Hematopoietic multipotent progenitor cell treated with erythropoietin and hydrocortisone succinate and interleukin-3 and kit ligand, for 8 days (in vitro differentiated cells): ENCODE measurements around the gene HSPA8.

Experiments used
- DNase-seq: peaks from one replicate; pipeline ENCODE4 v3.0.0-alpha.2; 2015

The HSPA8 gene

DNA sequence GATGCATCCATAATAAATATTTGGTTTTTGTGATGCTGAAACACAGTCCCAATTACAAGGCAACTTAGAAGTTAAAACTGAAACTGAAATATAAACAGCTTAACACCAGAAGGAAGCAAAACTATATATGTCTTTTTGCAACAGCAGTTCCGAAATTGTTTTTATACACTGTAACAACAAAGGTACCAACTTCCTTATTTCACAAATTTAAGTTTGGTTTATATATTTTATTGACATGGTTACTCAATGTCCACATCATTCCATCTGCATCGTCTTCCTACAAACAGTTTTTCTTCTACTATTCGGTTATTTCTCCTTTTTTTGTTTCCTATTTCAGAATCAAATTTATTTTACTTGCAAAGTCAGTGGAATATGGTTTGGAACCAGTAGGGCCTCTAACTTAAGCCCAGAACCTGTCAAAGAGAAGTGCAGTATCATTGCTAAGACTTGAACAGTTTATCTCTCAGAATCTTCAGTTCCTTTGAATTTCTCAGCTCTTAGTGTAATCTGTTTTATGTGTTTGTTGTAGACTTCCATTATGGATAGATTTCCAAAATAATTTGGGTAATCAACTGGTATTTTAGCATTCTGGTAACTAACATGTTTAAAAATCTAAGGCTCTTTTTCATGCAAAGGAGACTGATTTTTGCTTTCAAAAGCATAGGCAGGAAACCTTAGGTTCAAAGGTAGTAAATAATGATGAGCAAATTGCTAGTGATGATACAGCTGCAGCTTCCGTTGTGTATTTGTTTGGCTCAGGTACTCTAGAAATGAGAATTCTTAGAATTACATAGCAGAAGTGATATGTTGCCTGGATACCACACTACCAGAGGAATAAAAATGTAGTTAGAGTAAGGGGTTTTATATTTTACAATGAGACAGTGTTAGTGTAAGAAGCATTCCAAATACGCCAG, 8.2 kb upstream of the HSPA8 start:
- no peak for DNase-seq

GRCh38 chr11:123065621-123066020, 3.7 kb upstream of the HSPA8 start:
- no peak for DNase-seq

GRCh38 chr11:123063826-123064657, 2.1 kb upstream of the HSPA8 start:
- DNase-seq, result peak; percentile 59

- DNase-seq, result peak; percentile 67
These were observed 1.2 kb upstream of the HSPA8 start for GRCh38 chr11:123062892-123063825.

DNA sequence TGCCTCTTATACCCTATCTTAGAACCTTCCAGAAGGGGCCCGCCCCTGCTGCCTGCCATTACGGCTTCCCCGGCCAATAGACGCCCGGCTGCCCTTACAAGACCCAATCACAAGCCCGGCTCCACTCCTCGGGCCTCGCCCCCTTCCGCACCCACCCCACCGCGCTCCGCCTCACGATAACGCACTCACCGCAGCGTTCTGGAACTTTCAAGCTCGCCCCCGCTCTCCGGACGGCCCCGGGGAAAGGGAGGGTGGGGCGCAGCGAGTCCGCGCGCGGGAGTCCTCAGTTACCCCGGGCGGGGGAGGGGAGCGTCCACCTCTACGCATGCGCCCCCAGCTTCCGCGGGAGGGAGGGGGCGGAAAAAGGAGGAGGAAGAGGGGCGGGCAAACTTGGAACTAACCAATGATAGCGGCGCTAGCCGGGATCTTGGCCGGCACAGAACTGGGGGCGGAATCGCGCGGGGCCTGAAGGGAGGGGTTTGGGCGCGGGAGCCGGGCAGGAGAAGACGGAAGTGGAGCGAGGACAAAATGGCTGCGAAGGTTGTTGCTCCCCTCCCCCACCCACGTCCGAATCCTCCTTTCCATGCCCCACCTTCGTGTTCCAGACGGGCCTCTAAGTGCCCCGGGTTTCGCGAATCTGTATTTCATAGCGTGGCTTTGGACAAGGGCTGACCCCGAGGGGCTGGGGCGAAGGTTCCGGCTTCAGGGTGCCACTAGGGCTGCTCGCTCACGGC, 389 bp upstream of the HSPA8 start:
- peak; percentile 98 for DNase-seq

- peak; percentile 25 for DNase-seq
These were observed 1.5 kb downstream of the HSPA8 start for GRCh38 chr11:123060277-123061000.

DNA sequence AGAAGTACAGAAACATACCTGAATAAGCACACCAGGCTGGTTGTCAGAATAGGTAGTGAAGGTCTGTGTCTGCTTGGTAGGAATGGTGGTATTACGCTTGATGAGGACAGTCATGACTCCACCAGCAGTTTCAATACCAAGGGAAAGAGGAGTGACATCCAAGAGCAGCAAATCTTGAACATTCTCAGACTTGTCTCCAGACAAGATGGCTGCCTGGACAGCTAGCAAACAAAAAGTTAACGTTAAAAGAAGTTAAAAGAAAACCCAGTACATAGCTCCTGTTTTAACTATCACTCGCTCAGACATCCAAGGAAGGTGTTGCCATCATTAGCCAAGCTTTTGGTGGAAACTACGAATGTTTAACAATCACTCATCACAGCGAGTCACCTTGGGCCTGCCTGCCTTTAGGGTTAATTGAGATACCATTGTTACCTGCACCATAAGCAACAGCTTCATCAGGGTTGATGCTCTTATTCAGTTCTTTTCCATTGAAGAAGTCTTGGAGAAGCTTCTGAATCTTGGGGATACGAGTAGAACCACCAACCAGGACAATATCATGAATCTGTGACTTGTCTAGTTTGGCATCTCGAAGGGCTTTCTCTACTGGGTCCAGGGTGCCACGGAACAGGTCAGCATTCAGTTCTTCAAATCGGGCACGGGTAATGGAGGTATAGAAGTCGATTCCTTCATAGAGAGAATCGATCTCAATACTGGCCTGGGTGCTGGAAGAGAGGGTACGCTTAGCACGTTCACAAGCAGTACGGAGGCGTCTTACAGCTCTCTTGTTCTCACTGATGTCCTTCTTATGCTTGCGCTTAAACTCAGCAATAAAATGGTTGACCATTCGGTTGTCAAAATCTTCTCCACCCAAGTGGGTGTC, 2.7 kb downstream of the HSPA8 start:
- DNase-seq, result peak; percentile 13

GRCh38 chr11:123057661-123058305, 4.2 kb downstream of the HSPA8 start:
- no peak for DNase-seq

- peak; percentile 33 for DNase-seq
These were observed 5.0 kb downstream of the HSPA8 start for GRCh38 chr11:123056835-123057491.

DNA sequence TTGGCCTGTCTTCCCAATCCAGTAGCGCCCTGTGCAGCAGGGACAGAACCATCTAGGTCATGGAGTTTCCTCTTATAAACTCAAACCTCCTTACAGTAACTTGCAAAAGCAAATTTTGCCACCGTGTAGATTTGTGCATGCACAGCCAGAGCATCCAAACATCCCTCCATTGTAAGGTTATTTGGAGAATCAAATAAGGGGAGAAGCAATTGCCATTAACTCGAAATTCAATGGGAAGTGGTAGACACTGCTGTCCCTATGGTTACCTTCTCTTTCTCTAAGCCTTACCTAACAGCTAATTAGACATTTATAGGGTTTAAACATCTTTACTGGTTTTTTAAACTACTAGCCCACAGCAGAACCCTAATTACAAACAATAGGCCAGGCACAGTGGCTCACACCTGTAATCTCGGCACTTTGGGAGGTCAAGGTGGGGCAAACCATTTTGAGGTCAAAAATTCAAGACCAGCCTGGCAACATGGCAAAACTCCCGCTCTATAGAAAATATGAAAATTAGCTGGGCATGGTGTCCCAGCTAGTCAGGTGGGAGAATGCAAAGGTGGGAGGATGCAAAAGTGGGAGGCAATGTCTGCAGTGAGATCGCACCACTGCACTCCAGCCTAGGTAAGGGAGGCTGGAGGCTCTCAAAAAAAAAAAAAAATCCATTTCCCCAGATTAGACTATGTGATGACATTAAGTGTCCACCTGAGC, 6.6 kb downstream of the HSPA8 start:
- DNase-seq, result peak; percentile 53

GRCh38 chr11:123054301-123055065, 7.5 kb downstream of the HSPA8 start:
- DNase-seq, result peak; percentile 88

DNA sequence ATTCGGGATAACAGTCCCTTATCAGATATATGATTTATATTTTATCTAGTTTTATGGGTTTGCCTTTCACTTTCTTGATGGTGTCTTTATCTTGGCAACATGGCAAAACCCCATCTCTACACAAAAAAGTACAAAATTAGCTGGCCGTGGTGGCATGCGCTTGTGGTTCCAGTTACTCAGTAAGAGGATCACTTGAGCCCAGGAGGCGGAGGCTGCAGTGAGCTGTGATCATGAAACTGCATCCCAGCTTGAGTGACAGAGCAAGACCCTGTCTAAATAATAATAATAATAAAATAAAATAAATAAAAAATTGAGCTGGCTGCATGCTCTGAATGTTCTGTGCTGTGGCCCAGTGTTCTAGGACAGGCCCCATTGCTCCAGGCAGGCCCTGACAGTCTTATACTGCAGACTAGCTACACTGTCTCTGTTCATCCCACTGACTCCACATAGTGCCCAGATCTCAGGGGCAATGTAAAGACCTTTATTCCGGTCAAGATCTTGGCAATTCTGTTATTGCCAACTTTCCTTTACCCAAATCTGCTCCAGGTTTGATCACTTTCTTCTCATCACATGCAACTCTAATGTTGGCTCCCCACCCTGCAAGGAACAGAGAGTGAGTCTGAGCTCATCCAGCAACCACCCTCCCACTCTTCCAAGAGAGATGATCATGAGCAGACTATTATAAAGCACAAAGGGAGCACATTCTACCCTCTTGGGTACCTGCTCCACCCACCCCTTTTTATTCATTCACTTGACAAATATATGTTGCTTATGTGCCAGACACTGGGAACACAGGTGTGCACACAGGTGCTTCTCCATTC, 8.8 kb downstream of the HSPA8 start:
- DNase-seq, result peak; percentile 35

DNA sequence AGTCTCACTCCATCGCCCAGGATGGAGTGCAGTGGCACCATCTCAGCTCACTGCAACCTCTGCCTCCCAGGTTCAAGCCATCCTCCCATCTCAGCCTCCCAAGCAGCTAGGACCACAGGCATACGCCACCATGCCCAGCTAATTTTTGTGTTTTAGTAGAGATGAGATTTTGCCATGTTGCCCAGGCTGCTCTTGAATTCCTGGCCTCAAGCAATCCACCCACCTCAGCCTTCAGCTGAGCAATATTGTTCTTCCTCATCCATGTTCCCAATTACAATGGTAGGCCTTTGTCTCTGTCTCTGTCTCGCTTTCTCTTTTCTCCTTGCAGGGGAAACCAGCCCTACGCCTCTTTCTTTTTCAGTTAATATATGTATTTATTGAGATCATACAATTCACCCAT, 10.3 kb downstream of the HSPA8 start:
- no peak for DNase-seq

DNA sequence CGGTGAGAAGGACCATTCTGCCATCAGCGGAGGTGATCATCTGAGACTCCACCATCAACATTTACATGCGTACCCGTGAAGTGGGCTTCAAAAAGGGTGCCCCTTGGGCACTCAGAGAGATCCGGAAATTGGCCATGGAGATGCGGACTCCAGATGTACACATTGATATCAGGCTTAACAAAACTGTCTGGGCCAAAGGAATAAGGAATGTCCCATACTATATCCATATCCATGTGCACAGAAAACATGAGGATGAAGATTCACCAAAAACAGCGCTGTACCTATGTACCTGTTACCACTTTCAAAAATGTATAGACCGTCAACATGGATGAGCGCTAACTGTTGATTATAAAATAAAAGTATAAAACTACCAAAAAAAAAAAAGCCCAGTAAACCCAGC, 10.8 kb downstream of the HSPA8 start:
- no peak for DNase-seq

GRCh38 chr11:123047947-123048293, 14.0 kb downstream of the HSPA8 start:
- no peak for DNase-seq

DNA sequence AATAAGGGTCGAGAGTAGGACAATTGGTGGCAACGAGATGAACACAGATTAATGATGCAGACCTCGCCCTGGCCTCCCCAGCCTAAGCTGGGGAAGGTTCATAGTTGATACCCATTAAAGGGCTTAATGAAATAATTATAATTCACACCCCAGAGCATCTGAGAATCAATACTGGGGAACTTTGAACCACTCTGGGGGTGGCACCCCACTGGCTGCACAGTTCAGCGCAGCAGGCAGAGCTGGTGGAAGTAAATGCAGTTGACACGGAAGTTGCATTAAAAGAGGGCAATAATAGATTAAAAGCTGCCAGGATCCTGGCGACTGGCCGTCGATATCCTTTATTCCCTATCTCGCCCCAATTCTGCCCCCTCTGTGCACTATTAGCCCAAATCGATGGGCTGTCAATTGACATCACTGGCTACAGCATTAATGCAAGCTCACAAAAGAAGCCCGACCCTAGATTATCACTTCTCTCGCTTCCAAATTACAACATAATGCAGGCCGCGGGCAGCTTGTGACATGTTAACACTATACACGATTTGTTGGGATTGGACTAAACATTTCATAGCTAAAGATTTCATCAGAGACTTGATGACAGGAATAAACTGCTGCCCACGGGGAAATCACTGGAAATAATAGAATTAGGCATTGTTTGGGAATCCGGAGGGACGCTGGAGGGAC, 14.5 kb downstream of the HSPA8 start:
- no peak for DNase-seq
